Panc1 (cell line): ENCODE data around the gene MRGPRX4. TPM values are rescaled to one million over a fixed set of nuclear protein-coding genes. Genes with fewer than 3 reads are reported as not detected.

Source experiments
- ATAC-seq: fragments of 200-7000 bp; cut with Tn5 transposase; 2 replicates; pipeline ENCODE4 v1.9.1; 2020; ENCODE audit warnings: mild to moderate bottlenecking, moderate library complexity
- BruUV-seq: library from RNA; stranded (reverse); fragments of 400-500 nt; replicated peaks from 2 replicates; lab custom pipeline; 2021; lab: Mats Ljungman, UMichigan
- CTCF ChIA-PET: fragments of 300-600 bp; sonication (Branson Sonifier 250); formaldehyde crosslinking; loops from one replicate; lab custom pipeline; 2022; ENCODE audit warnings: antibody characterized with exemption; lab: Charles Lee
- POLR2A ChIA-PET: fragments of 300-600 bp; sonication (Branson Sonifier 250); formaldehyde crosslinking; loops from one replicate; lab custom pipeline; 2022; ENCODE audit warnings: antibody characterized with exemption; lab: Charles Lee
- DNase-seq: peaks from one replicate; pipeline ENCODE4 v3.0.0-alpha.2; 2010; ENCODE audit warnings: low read depth, low spot score
- H3K27ac ChIP-seq: 2 replicates; pipeline ENCODE4 v1.5.1; 2011; ENCODE audit warnings: mild to moderate bottlenecking, low read length, inconsistent platforms
- H3K27me3 ChIP-seq: fragments of 200-500 bp; sonication (Bioruptor generic); 2 replicates; pipeline ENCODE4 v1.6.0; 2014; ENCODE audit warnings: low read length, inconsistent platforms; ENCODE audit not compliant: control insufficient read depth, insufficient read depth
- H3K36me3 ChIP-seq: fragments of 200-500 bp; sonication (Bioruptor generic); 2 replicates; pipeline ENCODE4 v1.5.1; 2014; ENCODE audit warnings: inconsistent platforms, mild to moderate bottlenecking, low read length, moderate library complexity; ENCODE audit not compliant: control insufficient read depth, insufficient read depth
- H3K4me1 ChIP-seq: 2 replicates; pipeline ENCODE4 v1.5.1; 2011; ENCODE audit warnings: inconsistent platforms, mild to moderate bottlenecking, low read length, moderate library complexity; ENCODE audit not compliant: control insufficient read depth, insufficient read depth
- H3K4me3 ChIP-seq, 2 experiments: 2 replicates each; pipeline ENCODE4 v1.5.1; 2011 to 2012; ENCODE audit warnings: low read depth in 2 of 2, low read length in 2 of 2, mild to moderate bottlenecking in 2 of 2, inconsistent platforms in 1 of 2, moderate library complexity in 1 of 2
- H3K9me3 ChIP-seq: fragments of 200-500 bp; sonication (Bioruptor generic); 2 replicates; pipeline ENCODE4 v1.5.1; 2014; ENCODE audit warnings: low read depth, mild to moderate bottlenecking, inconsistent platforms, low read length, moderate library complexity; ENCODE audit not compliant: control insufficient read depth, insufficient read depth
- POLR2AphosphoS5 ChIP-seq: IDR thresholded peaks from 2 replicates; pipeline ENCODE4 v1.6.1; 2012; ENCODE audit warnings: mild to moderate bottlenecking, low read depth, low read length, moderate library complexity
- SIN3A ChIP-seq: IDR thresholded peaks from 2 replicates; pipeline ENCODE4 v1.6.1; 2012; ENCODE audit warnings: low read depth, mild to moderate bottlenecking, low read length, moderate library complexity, borderline replicate concordance; ENCODE audit not compliant: insufficient read depth
- TCF7L2 ChIP-seq: IDR thresholded peaks from 2 replicates; pipeline ENCODE4 v1.6.1; 2011; ENCODE audit warnings: mild to moderate bottlenecking, low read depth, low read length, inconsistent platforms
- in situ Hi-C: cut with HindIII; loops from 2 replicates; pipeline ENCODE4 v1.10.0; 2016; ENCODE audit warnings: low sequenced_read_pairs, low pct_unique_long_range_greater_than_20kb
- intact Hi-C: fragments of 100-400 bp; cut with micrococcal nuclease; formaldehyde crosslinking; loops from one replicate; pipeline ENCODE4 v1.10.0; 2022; ENCODE audit not compliant: unreplicated experiment
- total RNA-seq: library from RNA; stranded (reverse); gene quantifications from one replicate; pipeline ENCODE4 v1.2.1, GENCODE V29; 2021; ENCODE audit not compliant: unreplicated experiment
- TF ChIP-seq, protein P1 (sequence below), 2 experiments: IDR thresholded peaks; 2 replicates each; pipeline ENCODE4 v1.6.1; 2011 to 2012; ENCODE audit warnings: low read depth in 2 of 2, control low read depth in 1 of 2, low read length in 1 of 2, mild to moderate bottlenecking in 1 of 2, moderate library complexity in 1 of 2; ENCODE audit not compliant: insufficient read depth in 1 of 2
- TF ChIP-seq, protein P2 (sequence below): fragments of 450-650 bp; IDR thresholded peaks from 2 replicates; pipeline ENCODE4 v1.5.1; 2017; ENCODE audit warnings: mild to moderate bottlenecking

MRGPRX4 gene
- total RNA-seq, 1 experiment from 2014 or later = not detected

DNA sequence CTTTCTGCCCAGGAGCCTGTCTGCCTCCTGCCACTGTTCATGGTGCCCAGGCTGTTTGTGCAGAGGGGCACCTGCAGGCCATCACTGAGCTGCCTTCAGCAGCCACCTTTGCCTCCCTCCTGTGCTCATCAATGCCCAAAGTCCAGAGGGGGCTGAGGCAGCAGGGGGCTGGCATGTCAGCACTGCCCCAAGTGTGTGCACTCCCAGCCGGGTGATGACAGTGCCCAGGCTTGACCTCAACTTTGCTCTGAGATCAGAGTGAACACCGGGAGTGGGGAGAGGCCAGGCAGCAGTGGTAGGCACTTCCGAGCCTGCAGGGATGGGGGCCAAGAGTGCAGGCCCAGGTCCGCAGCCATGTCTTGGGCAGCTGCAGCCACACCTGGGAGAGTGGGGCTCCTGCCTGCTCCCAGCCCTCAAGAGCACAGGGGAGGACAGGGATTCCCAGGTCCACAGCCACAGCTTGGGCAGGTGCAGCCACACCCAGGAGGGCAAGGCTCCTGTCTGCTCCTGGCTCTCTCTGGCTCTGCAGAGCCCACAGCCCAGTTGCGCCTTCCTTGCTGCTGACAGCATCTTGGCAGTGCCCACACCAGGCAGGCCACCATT is 48.7 kb downstream of the MRGPRX4 start:
- no peaks in the 10 kb centered on the region; the same call in 1 of the 2 replicates for H3K27me3 ChIP-seq
- ATAC-seq = no peak; the same call in 1 of the 2 replicates
- in situ Hi-C loops (no loop called here), intact Hi-C loops (no loop called here)
- no peaks in the 10 kb centered on the region for H3K9me3 ChIP-seq
- no peak overlapping the region for H3K4me3 ChIP-seq
- ChIA-PET POLR2A (interaction anchor here (0.6 kb wide), 1 partner anchor 9 kb away, joined by 4 read pairs; no protein-coding TSS in a partner anchor), CTCF (no interaction called here)
- H3K4me1 ChIP-seq = no peaks in the 10 kb centered on the region
- no peak for DNase-seq
- H3K27ac ChIP-seq = no peak overlapping the region
- BruUV-seq = no TSS peak
- TF ChIP-seq POLR2AphosphoS5 (no peak), TCF7L2 (no peak), SIN3A (no peak)
- TF ChIP-seq, protein P1, sequence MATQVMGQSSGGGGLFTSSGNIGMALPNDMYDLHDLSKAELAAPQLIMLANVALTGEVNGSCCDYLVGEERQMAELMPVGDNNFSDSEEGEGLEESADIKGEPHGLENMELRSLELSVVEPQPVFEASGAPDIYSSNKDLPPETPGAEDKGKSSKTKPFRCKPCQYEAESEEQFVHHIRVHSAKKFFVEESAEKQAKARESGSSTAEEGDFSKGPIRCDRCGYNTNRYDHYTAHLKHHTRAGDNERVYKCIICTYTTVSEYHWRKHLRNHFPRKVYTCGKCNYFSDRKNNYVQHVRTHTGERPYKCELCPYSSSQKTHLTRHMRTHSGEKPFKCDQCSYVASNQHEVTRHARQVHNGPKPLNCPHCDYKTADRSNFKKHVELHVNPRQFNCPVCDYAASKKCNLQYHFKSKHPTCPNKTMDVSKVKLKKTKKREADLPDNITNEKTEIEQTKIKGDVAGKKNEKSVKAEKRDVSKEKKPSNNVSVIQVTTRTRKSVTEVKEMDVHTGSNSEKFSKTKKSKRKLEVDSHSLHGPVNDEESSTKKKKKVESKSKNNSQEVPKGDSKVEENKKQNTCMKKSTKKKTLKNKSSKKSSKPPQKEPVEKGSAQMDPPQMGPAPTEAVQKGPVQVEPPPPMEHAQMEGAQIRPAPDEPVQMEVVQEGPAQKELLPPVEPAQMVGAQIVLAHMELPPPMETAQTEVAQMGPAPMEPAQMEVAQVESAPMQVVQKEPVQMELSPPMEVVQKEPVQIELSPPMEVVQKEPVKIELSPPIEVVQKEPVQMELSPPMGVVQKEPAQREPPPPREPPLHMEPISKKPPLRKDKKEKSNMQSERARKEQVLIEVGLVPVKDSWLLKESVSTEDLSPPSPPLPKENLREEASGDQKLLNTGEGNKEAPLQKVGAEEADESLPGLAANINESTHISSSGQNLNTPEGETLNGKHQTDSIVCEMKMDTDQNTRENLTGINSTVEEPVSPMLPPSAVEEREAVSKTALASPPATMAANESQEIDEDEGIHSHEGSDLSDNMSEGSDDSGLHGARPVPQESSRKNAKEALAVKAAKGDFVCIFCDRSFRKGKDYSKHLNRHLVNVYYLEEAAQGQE (IDR thresholded peaks at IDR 0.05; ENCODE audit: insufficient read depth in 1 of 2, low read depth in 2 of 2, low read length in 1 of 2) = no peak
- TF ChIP-seq, protein P2, sequence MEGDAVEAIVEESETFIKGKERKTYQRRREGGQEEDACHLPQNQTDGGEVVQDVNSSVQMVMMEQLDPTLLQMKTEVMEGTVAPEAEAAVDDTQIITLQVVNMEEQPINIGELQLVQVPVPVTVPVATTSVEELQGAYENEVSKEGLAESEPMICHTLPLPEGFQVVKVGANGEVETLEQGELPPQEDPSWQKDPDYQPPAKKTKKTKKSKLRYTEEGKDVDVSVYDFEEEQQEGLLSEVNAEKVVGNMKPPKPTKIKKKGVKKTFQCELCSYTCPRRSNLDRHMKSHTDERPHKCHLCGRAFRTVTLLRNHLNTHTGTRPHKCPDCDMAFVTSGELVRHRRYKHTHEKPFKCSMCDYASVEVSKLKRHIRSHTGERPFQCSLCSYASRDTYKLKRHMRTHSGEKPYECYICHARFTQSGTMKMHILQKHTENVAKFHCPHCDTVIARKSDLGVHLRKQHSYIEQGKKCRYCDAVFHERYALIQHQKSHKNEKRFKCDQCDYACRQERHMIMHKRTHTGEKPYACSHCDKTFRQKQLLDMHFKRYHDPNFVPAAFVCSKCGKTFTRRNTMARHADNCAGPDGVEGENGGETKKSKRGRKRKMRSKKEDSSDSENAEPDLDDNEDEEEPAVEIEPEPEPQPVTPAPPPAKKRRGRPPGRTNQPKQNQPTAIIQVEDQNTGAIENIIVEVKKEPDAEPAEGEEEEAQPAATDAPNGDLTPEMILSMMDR = no peak
- no peaks in the 10 kb centered on the region for H3K36me3 ChIP-seq

DNA sequence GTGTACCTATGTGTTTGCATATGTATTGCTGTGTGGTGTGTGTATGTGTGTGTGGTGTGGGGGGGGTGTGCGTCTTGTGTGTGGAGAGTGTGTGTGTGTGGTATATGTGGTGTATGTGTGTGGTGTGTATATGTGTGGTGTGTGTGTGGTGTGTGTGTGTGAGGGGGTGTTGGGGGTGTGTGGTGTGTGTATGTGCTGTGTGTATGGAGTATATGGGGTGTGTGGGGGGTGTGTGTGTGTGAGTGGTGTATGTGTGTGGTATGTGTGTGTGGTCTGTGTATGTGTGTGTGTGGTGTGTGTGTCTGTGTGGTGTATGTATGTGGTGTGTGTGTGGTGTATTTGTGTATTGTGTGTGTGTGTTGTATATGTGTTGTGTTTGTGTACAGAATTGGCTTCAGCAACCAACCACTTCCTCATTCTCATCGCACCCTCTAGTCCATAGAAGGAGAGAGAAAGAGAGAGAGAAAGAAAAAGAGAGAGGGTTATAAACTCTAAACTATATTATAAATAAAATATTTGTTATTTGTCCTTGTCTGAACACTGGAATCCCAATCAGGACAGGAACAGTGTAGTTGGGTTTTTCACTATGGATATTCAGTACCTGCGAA is 50.3 kb downstream of the MRGPRX4 start:
- DNase-seq (no peak), ATAC-seq (no peak)
- in situ Hi-C loops (no loop called here), intact Hi-C loops (no loop called here)
- CTCF ChIA-PET = no interaction called here
- Histone ChIP-seq H3K27ac (no peak overlapping the region), H3K36me3 (no peaks in the 10 kb centered on the region), H3K27me3 (no peaks in the 10 kb centered on the region; the same call in 1 of the 2 replicates), H3K9me3 (no peaks in the 10 kb centered on the region), H3K4me3 (no peak overlapping the region), H3K4me1 (no peaks in the 10 kb centered on the region)
- BruUV-seq = no TSS peak
- TF ChIP-seq, protein P2 = no peak
- TF ChIP-seq TCF7L2 = no peak
- no peak for TF ChIP-seq SIN3A
- TF ChIP-seq, protein P1 (IDR thresholded peaks at IDR 0.05; ENCODE audit: insufficient read depth in 1 of 2, low read depth in 2 of 2, low read length in 1 of 2) = no peak
- POLR2A ChIA-PET = interaction anchor here (0.6 kb wide), 1 partner anchor 61 kb away, joined by 6 read pairs; no protein-coding TSS in a partner anchor
